Ecto neural progenitor cell (in vitro differentiated cells): Measurements from ENCODE around the gene CD74.
"Not testable (repeated sequence)": the region's sequence is repeated elsewhere in the genome, so short reads cannot be mapped to it uniquely, and the experiment has no call there.

Experiments
- DNase-seq: peaks from one replicate; pipeline ENCODE4 v3.0.0-alpha.2; 2018; ENCODE audit warnings: low spot score

Gene CD74

DNA sequence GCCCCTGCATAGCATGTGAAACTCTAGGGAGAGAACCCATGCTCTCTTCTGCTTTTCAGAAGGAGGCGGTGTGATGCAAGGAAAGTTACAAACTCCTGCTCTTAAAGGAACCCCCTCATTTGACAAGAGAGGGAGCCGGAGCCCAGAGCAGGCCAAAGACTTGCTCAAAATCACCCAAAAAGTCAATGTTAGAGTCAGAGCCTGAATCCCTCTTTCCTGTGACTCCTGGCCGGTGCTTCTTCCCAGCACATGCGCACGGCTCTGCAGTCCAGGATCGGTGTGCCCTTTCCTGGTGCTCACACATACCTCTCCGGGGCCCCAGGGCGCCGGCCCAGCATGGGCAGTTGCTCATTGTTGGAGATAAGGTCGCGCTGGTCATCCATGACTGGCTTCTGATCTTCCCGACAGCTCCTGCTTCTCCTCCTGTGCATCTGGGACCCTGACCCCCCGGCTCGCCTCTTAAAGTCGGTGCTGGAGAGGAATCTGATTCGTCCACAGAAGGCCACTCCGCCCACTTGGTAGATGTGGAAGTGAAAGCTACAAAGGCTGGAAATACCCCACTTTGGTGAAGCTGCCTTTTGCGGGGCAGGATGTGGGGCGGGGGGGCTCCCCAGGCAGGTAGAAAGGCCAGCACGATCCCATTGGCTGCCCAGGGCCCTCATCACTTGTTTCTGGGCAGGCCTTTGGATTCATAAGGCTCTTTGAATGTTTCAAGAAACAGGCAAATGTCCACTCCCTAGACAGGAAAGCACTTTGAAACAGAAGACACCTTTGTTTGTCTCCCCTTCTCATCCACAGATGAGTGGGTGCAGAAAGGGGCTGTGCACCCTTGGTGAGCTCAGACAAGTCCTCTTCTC lies at the start of gene CD74:
CD74 (minus strand) TSS at position 592 of the 857 bp plus-strand sequence; CDS start at position 431, 161 bp downstream.
- peak; percentile 81 for DNase-seq

GRCh38 chr5:150461231-150461630 lies 48.5 kb upstream of the CD74 start:
- DNase-seq: no peak

- no peak for DNase-seq
These were observed 48.1 kb upstream of the CD74 start for GRCh38 chr5:150460781-150461180.

- DNase-seq: peak; percentile 93
These were observed 46.3 kb upstream of the CD74 start for GRCh38 chr5:150458802-150459557.

DNA sequence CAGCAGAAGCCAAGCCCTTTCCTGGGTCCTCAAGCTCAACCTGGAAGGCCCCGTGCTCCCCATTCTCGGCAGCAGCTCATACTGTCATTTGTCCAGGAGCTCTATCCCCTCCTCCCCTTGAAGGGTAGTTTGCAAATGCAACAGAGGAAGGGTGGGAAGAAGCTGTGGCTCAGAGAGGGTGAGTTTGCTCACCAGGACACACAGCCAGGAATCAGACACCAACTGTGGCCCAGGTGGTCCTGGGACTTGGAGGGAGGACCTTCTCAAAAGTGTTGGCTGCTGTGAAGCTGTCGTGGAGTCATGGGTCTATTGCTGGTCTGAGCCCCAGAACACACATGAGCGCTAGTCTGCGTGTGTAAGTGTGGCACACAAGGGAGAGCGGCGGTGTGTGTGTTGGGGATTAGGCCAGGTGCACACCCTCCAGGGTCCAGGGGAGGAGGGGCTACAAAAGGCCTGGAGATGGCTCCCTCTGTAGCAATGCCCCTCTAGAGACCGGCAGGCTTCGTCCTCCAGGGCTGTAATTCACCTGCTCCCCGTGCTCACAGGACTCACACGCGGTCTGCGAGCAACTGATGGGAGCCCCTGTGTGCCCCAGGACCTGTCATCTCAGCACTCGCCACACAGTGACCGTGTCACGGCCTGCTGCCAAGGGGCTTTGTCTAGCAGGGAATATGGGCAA lies 45.0 kb upstream of the CD74 start:
- DNase-seq: no peak

GRCh38 chr5:150457121-150457520 lies 44.4 kb upstream of the CD74 start:
- DNase-seq: no peak

GRCh38 chr5:150454492-150455229 lies 42.0 kb upstream of the CD74 start:
- no peak for DNase-seq

DNA sequence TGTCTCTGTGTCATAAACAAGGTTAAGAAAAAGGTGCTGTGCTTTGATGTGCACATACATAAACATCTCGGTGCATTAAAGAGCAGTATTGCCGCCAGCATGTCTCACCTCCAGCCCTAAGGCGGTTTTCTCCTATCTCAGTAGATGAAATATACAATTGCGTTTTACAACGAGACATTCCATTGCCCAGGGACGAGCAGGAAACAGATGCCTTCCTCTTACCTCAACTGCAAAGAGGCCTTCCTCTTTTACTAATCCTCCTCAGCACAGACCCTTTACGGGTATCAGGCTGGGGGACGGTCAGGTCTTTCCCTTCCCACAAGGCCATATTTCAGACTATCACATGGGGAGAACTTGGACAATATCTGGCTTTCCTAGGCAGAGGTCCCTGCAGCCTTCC lies 41.3 kb upstream of the CD74 start:
- DNase-seq: not testable (repeated sequence)

DNA sequence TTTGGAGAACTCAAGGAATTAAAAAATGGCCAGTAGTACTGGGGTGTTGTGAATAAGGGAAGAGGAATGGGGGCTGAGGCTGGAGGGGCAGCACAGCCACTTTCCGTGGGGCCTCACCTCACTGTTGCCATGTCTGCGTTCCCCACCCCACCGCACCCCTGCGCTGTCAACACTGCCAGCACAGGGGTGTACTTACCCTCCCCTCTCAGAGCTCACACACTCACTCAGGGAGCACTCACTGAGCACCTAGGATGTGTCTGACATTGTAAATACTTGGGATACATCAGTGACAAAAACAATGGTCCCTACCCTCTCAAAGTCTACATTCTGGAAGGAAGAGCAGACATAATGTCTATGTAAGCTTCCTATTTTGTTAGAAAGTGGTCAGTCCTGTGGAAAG lies 40.2 kb upstream of the CD74 start:
- no peak for DNase-seq

DNA sequence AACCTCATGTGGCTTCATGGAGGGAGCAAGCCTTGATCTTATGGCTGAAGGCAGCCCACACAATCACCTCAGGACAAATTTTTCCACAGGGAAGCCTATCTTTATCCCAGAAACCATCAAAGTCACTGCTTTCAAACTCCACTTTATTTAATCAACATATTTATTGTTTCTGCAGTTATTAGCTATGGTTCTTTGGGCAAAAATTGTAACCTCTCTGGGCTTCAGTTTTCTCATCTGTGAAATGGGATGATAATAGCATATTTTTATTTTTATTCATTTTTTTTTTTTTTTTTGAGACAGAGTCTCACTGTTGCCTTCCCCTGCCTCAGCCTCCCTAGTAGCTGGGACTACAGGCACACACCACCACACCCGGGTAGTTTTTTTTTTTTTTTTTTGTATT lies 38.9 kb upstream of the CD74 start:
- DNase-seq: no peak

DNA sequence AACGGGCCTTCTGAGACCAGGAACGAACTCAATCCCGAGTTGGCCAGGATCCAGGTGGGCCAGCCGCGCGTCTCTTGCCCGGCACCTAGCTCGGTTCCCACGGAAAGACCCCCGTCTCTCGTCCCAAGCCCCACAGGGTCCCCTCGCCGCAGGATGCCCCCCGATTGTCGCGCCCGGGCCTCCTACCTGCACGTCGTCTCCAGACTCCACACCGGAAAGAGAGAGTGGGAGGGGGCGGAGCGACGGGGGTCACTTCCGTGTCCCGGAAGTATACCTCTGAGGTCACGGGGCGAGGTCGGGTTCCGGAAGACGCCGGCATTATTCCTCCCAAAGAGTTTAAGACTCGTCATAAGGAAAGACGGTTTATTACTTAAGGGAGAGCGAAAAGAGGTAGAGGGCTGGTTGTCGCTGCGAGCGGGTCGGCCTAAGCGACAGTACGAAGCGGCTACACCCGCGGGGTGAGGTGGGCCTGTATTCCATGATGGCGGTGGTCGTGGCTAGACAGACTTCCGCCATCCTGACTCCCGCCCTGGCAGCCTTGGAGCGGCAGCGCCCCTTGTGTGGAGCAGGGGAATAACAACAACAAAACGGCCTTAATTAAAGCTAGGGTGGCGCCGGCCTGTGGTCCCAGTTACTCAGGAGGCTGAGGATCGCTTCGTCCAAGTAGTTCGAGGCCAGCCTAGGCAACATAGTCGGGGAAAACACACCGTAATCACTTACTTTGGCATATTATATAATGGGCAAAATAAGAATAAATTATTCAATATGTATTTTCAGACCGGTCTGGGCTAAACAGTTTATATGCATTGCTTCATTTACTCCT lies 37.0 kb upstream of the CD74 start, which contains the start of gene RPS14:
RPS14 (minus strand) TSS at position 223 of the 823 bp plus-strand sequence. CDS start 2,006 bp downstream, outside the sequence.
- peak; percentile 94 for DNase-seq

- no peak for DNase-seq
These were observed 36.3 kb upstream of the CD74 start for GRCh38 chr5:150448952-150449516.

DNA sequence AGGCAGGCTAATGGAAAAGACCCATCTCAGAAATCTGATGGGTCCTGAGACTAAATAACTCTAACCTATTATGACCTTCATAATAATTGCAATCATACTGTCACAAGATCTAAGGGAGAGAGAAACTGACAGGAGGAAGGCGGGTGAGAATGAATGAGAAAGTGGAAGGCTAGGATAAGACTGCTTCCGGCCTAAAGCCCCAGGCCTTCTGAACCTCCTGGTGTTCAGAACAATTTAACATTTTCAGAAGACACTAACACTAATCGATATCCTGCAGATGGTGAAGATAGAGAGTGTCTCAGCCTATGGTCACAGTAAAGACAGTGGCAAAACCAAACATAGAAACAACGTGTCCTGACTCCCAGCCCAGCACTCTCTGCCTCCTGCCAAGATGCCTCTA lies 35.6 kb upstream of the CD74 start:
- DNase-seq: no peak

DNA sequence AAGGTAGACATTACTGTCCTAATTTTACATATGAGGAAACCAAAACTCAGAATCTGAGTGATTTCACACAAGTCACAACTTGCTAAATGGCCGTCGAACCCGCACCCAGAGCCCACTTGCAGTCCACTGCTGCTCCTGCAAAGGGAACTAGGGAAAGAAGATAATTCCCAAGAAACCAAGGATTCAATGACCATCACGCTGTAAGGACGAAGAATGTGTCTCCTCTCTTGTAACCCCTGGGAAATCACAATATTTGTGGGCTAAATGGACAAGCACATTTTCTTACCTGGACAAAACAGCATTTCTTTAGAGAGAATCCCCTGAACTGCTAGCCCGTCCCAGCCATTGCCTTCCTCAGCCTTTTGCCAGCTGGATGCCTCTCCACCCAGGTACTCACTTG lies 34.5 kb upstream of the CD74 start:
- DNase-seq: no peak

- DNase-seq: no peak
These were observed 33.9 kb upstream of the CD74 start for GRCh38 chr5:150446583-150446982.

- DNase-seq: no peak
These were observed 33.4 kb upstream of the CD74 start for GRCh38 chr5:150446088-150446487.

GRCh38 chr5:150444770-150445169 lies 32.1 kb upstream of the CD74 start:
- no peak for DNase-seq

DNA sequence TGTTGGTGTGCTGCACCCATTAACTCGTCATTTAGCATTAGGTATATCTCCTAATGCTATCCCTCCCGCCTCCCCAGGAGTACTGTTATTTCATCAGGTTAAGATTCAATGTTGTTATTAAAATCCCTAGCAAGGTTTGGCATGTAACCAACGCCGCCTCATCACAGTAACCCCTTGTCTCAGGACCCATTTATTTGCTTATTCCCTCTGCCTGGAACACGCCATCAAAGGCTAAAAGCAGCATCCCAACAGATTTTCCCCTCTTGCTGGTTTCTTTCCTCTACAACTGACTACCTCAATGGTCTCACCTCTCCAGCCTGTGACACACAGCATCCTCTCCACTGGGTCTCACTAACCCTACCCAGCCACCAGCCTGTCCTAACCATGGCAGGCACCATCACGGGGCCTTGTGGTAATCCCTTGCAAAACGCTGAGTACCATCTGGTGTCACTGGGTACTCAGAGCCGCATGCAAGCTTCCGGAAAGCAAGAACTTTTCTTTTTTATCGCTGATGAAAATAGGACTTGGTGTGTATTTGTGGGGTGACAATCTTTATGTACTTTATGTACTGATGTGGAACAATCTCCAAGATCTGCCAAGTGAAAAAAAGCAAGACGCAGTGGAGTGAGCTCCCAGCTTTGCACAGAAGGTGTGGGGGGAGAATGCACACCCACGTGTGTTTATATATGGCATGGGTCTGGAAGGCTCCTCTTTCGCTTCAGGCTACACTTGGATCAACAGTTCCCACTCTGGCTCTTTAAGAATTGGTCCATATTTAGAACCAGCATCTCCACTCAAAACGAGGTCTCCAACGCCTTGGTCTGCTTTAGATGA lies 30.7 kb upstream of the CD74 start:
- no peak for DNase-seq

GRCh38 chr5:150442699-150443080 lies 30.0 kb upstream of the CD74 start:
- DNase-seq: no peak
